Endothelial cell (in vitro differentiated cells): Measurements from ENCODE around the gene ABL2. TPM values are rescaled to one million over a fixed set of nuclear protein-coding genes. Genes with fewer than 3 reads are reported as not detected.

ENCODE experiments used
- DNase-seq: peaks from one replicate; pipeline ENCODE4 v3.0.0; 2021; ENCODE audit warnings: low spot score
- H3K27ac Mint-ChIP-seq: one replicate; pipeline ENCODE4 v1.8.0; 2021; ENCODE audit warnings: mixed read lengths, inconsistent platforms; ENCODE audit not compliant: unreplicated experiment
- H3K27me3 Mint-ChIP-seq: one replicate; pipeline ENCODE4 v1.8.0; 2021; ENCODE audit warnings: mild to moderate bottlenecking, moderate library complexity, mixed read lengths, inconsistent platforms; ENCODE audit not compliant: unreplicated experiment
- H3K36me3 Mint-ChIP-seq: one replicate; pipeline ENCODE4 v1.8.0; 2021; ENCODE audit warnings: mild to moderate bottlenecking, low read depth, mixed read lengths, inconsistent platforms; ENCODE audit not compliant: unreplicated experiment
- H3K4me1 Mint-ChIP-seq: one replicate; pipeline ENCODE4 v1.8.0; 2021; ENCODE audit warnings: mild to moderate bottlenecking, mixed read lengths, inconsistent platforms; ENCODE audit not compliant: unreplicated experiment
- H3K4me3 Mint-ChIP-seq: one replicate; pipeline ENCODE4 v1.8.0; 2021; ENCODE audit warnings: mild to moderate bottlenecking, mixed read lengths, inconsistent platforms; ENCODE audit not compliant: unreplicated experiment
- H3K9me3 Mint-ChIP-seq: one replicate; pipeline ENCODE4 v1.8.0; 2021; ENCODE audit warnings: mixed read lengths, inconsistent platforms; ENCODE audit not compliant: unreplicated experiment
- total RNA-seq: library from RNA; stranded (reverse); fragmentation: NEBNext Ultra II Directional; extraction: Animal tissue kit (Norgen Biotek cat#: 25700); gene quantifications from one replicate; pipeline ENCODE4 v1.2.1, GENCODE V29; 2021; ENCODE audit not compliant: unreplicated experiment
- TF ChIP-seq, protein P1 (sequence below): fragments of 200-600 bp; sonication (generic); IDR thresholded peaks from one replicate; pipeline ENCODE4 v1.5.0; 2021; ENCODE audit warnings: antibody characterized with exemption; ENCODE audit not compliant: unreplicated experiment

The ABL2 gene
- total RNA-seq, 1 donor from 2014 or later: 160 TPM

DNA sequence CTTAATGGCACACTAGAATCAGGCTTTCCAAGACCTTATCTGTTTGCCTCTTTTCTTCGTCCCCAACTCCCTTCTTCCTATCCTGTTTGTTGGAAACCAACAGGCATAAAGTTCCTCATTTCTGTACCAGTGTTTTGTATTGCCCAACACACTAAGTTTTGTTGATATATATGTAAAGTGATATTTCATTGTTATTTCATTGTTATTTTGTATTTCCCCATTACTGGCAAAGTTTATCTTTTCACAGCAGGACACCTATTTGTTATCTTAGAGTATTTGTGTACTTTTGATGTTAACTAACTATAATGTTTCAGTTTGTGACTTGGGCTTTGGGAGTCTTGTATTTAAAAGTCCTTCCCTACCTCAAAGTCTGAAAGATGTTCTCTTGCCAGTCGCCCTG is 176.7 kb downstream of the ABL2 start:
- DNase-seq: no peak
- Mint-ChIP-seq H3K4me1 (no peaks in the 10 kb centered on the region), H3K36me3 (peaks cover 21% of the 10 kb centered on the region), H3K27ac (no peak overlapping the region), H3K4me3 (no peak overlapping the region), H3K9me3 (no peaks in the 10 kb centered on the region), H3K27me3 (no peaks in the 10 kb centered on the region)
- TF ChIP-seq, protein P1, sequence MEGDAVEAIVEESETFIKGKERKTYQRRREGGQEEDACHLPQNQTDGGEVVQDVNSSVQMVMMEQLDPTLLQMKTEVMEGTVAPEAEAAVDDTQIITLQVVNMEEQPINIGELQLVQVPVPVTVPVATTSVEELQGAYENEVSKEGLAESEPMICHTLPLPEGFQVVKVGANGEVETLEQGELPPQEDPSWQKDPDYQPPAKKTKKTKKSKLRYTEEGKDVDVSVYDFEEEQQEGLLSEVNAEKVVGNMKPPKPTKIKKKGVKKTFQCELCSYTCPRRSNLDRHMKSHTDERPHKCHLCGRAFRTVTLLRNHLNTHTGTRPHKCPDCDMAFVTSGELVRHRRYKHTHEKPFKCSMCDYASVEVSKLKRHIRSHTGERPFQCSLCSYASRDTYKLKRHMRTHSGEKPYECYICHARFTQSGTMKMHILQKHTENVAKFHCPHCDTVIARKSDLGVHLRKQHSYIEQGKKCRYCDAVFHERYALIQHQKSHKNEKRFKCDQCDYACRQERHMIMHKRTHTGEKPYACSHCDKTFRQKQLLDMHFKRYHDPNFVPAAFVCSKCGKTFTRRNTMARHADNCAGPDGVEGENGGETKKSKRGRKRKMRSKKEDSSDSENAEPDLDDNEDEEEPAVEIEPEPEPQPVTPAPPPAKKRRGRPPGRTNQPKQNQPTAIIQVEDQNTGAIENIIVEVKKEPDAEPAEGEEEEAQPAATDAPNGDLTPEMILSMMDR: no peak

Other genes with a start within 250 kb of the ABL2 start
- gene FAM20B, start 203.8 kb downstream of the ABL2 start, total RNA-seq: 31.4 TPM
- gene TOR3A, start 147.6 kb downstream of the ABL2 start, total RNA-seq: 15.2 TPM
- 24.1 TPM for gene SOAT1, start 64.1 kb upstream of the ABL2 start, total RNA-seq
- gene AXDND1, start 136.3 kb upstream of the ABL2 start, total RNA-seq: not detected